GM19035 (cell line): ENCODE measurements around the gene OR10A3.

Source experiments
- ATAC-seq: cut with Tn5 transposase; IDR thresholded peaks from one replicate; pipeline ENCODE4 v1.9.1; 2021; ENCODE audit not compliant: unreplicated experiment

OR10A3 gene

GRCh38 chr11:7941146-7941545, 362 bp downstream of the OR10A3 start:
- ATAC-seq, result no peak

GRCh38 chr11:7936615-7937014, 4.9 kb downstream of the OR10A3 start:
- no peak for ATAC-seq

- no peak for ATAC-seq
Observed at GRCh38 chr11:7931168-7931567, 10.3 kb downstream of the OR10A3 start, which contains the start of gene OR10A6. Gene OR10A6, minus strand, starts transcription at chr11:7931268. Its CDS starts 2,606 bp downstream, at chr11:7928662.

GRCh38 chr11:7927635-7928034, 13.9 kb downstream of the OR10A3 start:
- no peak for ATAC-seq

- ATAC-seq, result no peak
Observed at GRCh38 chr11:7924536-7924935, 17.0 kb downstream of the OR10A3 start.

- no peak for ATAC-seq
Observed at GRCh38 chr11:7918141-7918540, 23.4 kb downstream of the OR10A3 start.

- ATAC-seq, result no peak
Observed at GRCh38 chr11:7911011-7911410, 30.5 kb downstream of the OR10A3 start.

- ATAC-seq, result no peak
Observed at GRCh38 chr11:7910286-7910788, 31.2 kb downstream of the OR10A3 start.

GRCh38 chr11:7909585-7910285, 31.8 kb downstream of the OR10A3 start:
- no peak for ATAC-seq

- ATAC-seq, result no peak
Observed at GRCh38 chr11:7907121-7907520, 34.4 kb downstream of the OR10A3 start.

GRCh38 chr11:7906481-7906880, 35.0 kb downstream of the OR10A3 start:
- no peak for ATAC-seq

- no peak for ATAC-seq
Observed at GRCh38 chr11:7905961-7906429, 35.5 kb downstream of the OR10A3 start.

- ATAC-seq, result no peak
Observed at GRCh38 chr11:7905549-7905948, 36.0 kb downstream of the OR10A3 start.

- ATAC-seq, result no peak
Observed at GRCh38 chr11:7904917-7905316, 36.6 kb downstream of the OR10A3 start.

- ATAC-seq, result no peak
Observed at GRCh38 chr11:7903940-7904339, 37.6 kb downstream of the OR10A3 start.

- no peak for ATAC-seq
Observed at GRCh38 chr11:7901319-7901854, 40.1 kb downstream of the OR10A3 start.

GRCh38 chr11:7900686-7901085, 40.8 kb downstream of the OR10A3 start:
- no peak for ATAC-seq

GRCh38 chr11:7899418-7899817, 42.1 kb downstream of the OR10A3 start:
- no peak for ATAC-seq

GRCh38 chr11:7898666-7899283, 42.7 kb downstream of the OR10A3 start:
- ATAC-seq, result no peak

GRCh38 chr11:7896009-7896785, 45.3 kb downstream of the OR10A3 start:
- ATAC-seq, result no peak

GRCh38 chr11:7894251-7894650, 47.3 kb downstream of the OR10A3 start:
- no peak for ATAC-seq
